Keratinocyte (primary cell): ENCODE data around the gene COLGALT1. TPM values are rescaled to one million over a fixed set of nuclear protein-coding genes. Genes with fewer than 3 reads are reported as not detected.

ENCODE experiments used
- DNase-seq: peaks from one replicate; pipeline ENCODE4 v3.0.0-alpha.2; 2011; ENCODE audit warnings: low read depth, missing footprints, low spot score
- FAIRE-seq: peaks from 2 replicates; lab custom pipeline; 2011; peaks lifted over from hg19 to GRCh38; lab: Jason Lieb, UNC
- H2AFZ ChIP-seq: 2 replicates; pipeline ENCODE4 v1.6.0; 2012; ENCODE audit warnings: low read length, control low read depth, inconsistent platforms; ENCODE audit not compliant: control insufficient read depth
- H3K27ac ChIP-seq: 2 replicates; pipeline ENCODE4 v1.5.1; 2011; ENCODE audit warnings: low read length; ENCODE audit not compliant: control insufficient read depth, insufficient read depth
- H3K27me3 ChIP-seq: 3 replicates; pipeline ENCODE4 v1.6.0; 2011; ENCODE audit warnings: low read length; ENCODE audit not compliant: control insufficient read depth, insufficient read depth; ENCODE audit errors: extremely low read depth
- H3K36me3 ChIP-seq, 2 experiments: 2 replicates in 1 of 2; 3 replicates in 1 of 2; pipeline ENCODE4 v1.5.1; 2011; ENCODE audit warnings: low read length in 2 of 2, mild to moderate bottlenecking in 1 of 2; ENCODE audit not compliant: control insufficient read depth in 2 of 2, insufficient read depth in 2 of 2; ENCODE audit errors: extremely low read depth in 1 of 2
- H3K4me1 ChIP-seq: 3 replicates; pipeline ENCODE4 v1.5.1; 2011; ENCODE audit warnings: low read length; ENCODE audit not compliant: control insufficient read depth, insufficient read depth; ENCODE audit errors: extremely low read depth
- H3K4me2 ChIP-seq: 3 replicates; pipeline ENCODE4 v1.6.0; 2011; ENCODE audit warnings: low read depth, low read length; ENCODE audit not compliant: control insufficient read depth, insufficient read depth; ENCODE audit errors: extremely low read depth
- H3K4me3 ChIP-seq, 3 experiments: fragments of 200-600 bp in 1 of 3; sonication (generic) in 1 of 3; 2 replicates in 2 of 3; 3 replicates in 1 of 3; pipeline ENCODE4 v1.5.1; 2011 to 2016; ENCODE audit warnings: low read length in 3 of 3, mild to moderate bottlenecking in 3 of 3, control low read depth in 2 of 3, inconsistent platforms in 1 of 3, low read depth in 1 of 3, mixed read lengths in 1 of 3, mixed run types in 1 of 3, moderate library complexity in 1 of 3; ENCODE audit not compliant: control insufficient read depth in 2 of 3, insufficient read depth in 2 of 3; ENCODE audit errors: extremely low read depth in 1 of 3
- H3K79me2 ChIP-seq: 2 replicates; pipeline ENCODE4 v1.6.0; 2012; ENCODE audit warnings: low read length; ENCODE audit not compliant: control insufficient read depth, insufficient read depth
- H3K9ac ChIP-seq: 3 replicates; pipeline ENCODE4 v1.6.0; 2011; ENCODE audit warnings: low read length; ENCODE audit not compliant: control insufficient read depth, insufficient read depth; ENCODE audit errors: extremely low read depth
- H3K9me1 ChIP-seq: 3 replicates; pipeline ENCODE4 v1.6.0; 2011; ENCODE audit warnings: low read length; ENCODE audit not compliant: control insufficient read depth, insufficient read depth; ENCODE audit errors: extremely low read depth
- H3K9me3 ChIP-seq: 2 replicates; pipeline ENCODE4 v1.5.1; 2012; ENCODE audit warnings: low read depth, low read length; ENCODE audit not compliant: control insufficient read depth
- H4K20me1 ChIP-seq: 3 replicates; pipeline ENCODE4 v1.6.0; 2011; ENCODE audit warnings: low read length; ENCODE audit not compliant: control insufficient read depth, insufficient read depth; ENCODE audit errors: extremely low read depth
- CTCF ChIP-seq, 3 experiments: IDR thresholded peaks in 1 of 3; conservative IDR thresholded peaks in 1 of 3; optimal IDR thresholded peaks in 1 of 3; 2 replicates in 2 of 3; 3 replicates in 1 of 3; pipeline versions ENCODE3 to v1.5.1; 2011; ENCODE audit warnings: low read length in 3 of 3, mild to moderate bottlenecking in 3 of 3, moderate library complexity in 2 of 3, control low read depth in 1 of 3, inconsistent platforms in 1 of 3; ENCODE audit not compliant: insufficient read depth in 2 of 3; ENCODE audit errors: extremely low read depth in 1 of 3
- EZH2 ChIP-seq: IDR thresholded peaks from one replicate; pipeline ENCODE4 v1.6.1; 2012; ENCODE audit warnings: inconsistent platforms, mild to moderate bottlenecking, low read length, moderate library complexity
- dilution Hi-C: fragments of 300-500 bp; cut with MboI; formaldehyde crosslinking; loops from one replicate; pipeline ENCODE4 v1.7.0; 2020; ENCODE audit warnings: low sequenced_read_pairs; ENCODE audit not compliant: extremely low pct_ligation_motif_present
- polyA plus RNA-seq, 5 experiments: library from polyadenylated mRNA; depleted of rRNA in 3 of 5; stranded (reverse) in 3 of 5; stranded (forward) in 1 of 5; unstranded in 1 of 5; fragments of >200 nt; gene quantifications; 1 replicate in 1 of 5; 2 replicates in 3 of 5; 3 replicates in 1 of 5; pipeline versions ENCODE4 v1.2.1 to v1.2.3, GENCODE V29; 2011 to 2012; ENCODE audit warnings: missing spikeins in 2 of 5, low read depth in 1 of 5, low replicate concordance in 1 of 5

COLGALT1 gene
- polyA plus RNA-seq, 1 donor (not counting 4 experiments of a cell fraction or from before 2014, with no cell fraction given), result 89.4 TPM

DNA sequence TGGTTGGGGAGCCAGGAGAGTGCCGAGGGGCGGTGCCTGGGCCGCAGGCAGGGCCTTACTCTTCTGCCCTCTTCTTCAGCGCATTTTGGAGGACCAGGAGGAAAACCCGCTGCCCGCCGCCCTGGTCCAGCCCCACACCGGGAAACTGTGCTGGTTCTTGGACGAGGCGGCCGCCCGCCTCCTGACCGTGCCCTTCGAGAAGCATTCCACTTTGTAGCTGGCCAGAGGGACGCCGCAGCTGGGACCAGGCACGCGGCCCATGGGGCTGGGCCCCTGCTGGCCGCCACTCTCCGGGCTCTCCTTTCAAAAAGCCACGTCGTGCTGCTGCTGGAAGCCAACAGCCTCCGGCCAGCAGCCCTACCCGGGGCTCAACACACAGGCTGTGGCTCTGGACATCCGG is 34.6 kb upstream of the COLGALT1 start:
- Histone ChIP-seq H4K20me1 (no peaks in the 10 kb centered on the region), H3K4me3 (no peak overlapping the region), H3K9me1 (no peaks in the 10 kb centered on the region), H3K9ac (no peak overlapping the region), H3K4me2 (no peak overlapping the region), H3K4me1 (no peaks in the 10 kb centered on the region), H3K27ac (no peak overlapping the region), H3K36me3 (peaks cover 10 to 14% of the 10 kb centered on the region in 2 experiments), H3K79me2 (no peaks in the 10 kb centered on the region), H3K27me3 (no peaks in the 10 kb centered on the region), H3K9me3 (peaks cover 7% of the 10 kb centered on the region), H2AFZ (no peak overlapping the region)
- FAIRE-seq (no peak), DNase-seq (no peak)
- TF ChIP-seq EZH2 (no peak), CTCF (optimal IDR thresholded peaks at IDR 0.05 in 1 of 3, IDR thresholded peaks at IDR 0.05 in 1 of 3, conservative IDR thresholded peaks at IDR 0.05 in 1 of 3; ENCODE audit: extremely low read depth in 1 of 3, insufficient read depth in 2 of 3, low read length in 3 of 3) (no peak)
- dilution Hi-C loops, result no loop called here

DNA sequence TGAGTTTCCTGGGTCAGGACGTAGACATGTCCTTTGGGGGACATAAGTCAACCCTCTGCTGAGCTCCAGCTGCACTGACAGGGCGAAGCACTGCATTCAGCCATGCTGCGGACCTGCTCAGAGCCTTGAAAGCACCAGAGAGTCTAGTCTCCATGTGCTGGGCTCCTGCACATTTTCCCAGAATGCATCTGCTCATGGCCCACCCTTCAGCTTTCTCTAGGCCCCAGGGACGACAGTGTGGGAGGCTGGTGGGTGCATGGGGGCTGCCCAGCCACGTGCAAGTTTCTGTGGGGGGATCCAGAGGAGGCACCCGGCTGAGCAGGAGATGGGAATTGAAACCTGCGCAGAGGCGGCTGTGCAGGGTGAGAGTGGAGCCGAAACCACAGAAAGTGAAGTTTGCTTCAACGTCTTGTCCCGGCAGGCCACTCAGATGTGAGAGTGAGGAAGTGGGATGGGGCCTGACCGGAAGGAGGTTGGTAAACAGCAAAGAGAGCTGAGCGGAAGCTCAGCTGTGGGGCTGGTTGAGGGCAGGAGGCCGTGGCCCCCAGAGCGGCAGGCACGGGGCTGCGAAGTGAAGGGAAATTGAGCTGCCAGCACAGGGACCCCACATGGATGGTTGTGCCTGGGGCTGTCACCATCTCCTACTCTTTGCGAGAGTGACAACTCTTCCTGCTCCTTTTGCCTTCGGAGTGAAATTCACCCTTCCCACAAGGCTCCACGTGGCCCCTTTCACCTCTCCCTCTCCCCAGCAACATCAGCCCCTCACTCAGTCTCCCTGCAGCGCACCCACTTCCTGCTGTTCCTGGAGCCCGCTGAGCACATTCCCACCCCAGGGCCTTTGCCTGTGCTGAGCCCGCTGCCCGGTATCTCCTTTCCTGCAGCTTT is 32.2 kb upstream of the COLGALT1 start:
- Histone ChIP-seq H3K27me3 (no peaks in the 10 kb centered on the region), H3K79me2 (no peaks in the 10 kb centered on the region), H3K36me3 (peaks cover 0 to 1% of the 10 kb centered on the region in 2 experiments), H2AFZ (no peak overlapping the region), H3K9me1 (no peaks in the 10 kb centered on the region), H3K27ac (no peak overlapping the region), H4K20me1 (no peaks in the 10 kb centered on the region), H3K9me3 (no peaks in the 10 kb centered on the region), H3K4me2 (no peak overlapping the region), H3K9ac (no peak overlapping the region), H3K4me1 (no peaks in the 10 kb centered on the region), H3K4me3 (no peak overlapping the region)
- dilution Hi-C loops, result no loop called here
- FAIRE-seq, result no peak
- no peak for TF ChIP-seq EZH2
- no peak for TF ChIP-seq CTCF (optimal IDR thresholded peaks at IDR 0.05 in 1 of 3, IDR thresholded peaks at IDR 0.05 in 1 of 3, conservative IDR thresholded peaks at IDR 0.05 in 1 of 3; ENCODE audit: extremely low read depth in 1 of 3, insufficient read depth in 2 of 3, low read length in 3 of 3)
- no peak for DNase-seq
